H9 (cell line): Measurements from ENCODE around the gene DPF3. TPM values are rescaled to one million over a fixed set of nuclear protein-coding genes. Genes with fewer than 3 reads are reported as not detected.

Experiments used
- DNase-seq: peaks from one replicate; pipeline ENCODE4 v3.0.0-alpha.2; 2017
- H2AFZ ChIP-seq: one replicate; pipeline ENCODE4 v1.6.1; 2013; ENCODE audit warnings: mild to moderate bottlenecking, low read length, control low read depth, moderate library complexity
- H2AK5ac ChIP-seq: 2 replicates; pipeline ENCODE4 v1.6.1; 2013; ENCODE audit warnings: low read length, control low read depth, mixed read lengths; ENCODE audit not compliant: insufficient read length
- H2BK120ac ChIP-seq: one replicate; pipeline ENCODE4 v1.6.1; 2013; ENCODE audit warnings: low read depth, mild to moderate bottlenecking, low read length, control low read depth, inconsistent platforms; ENCODE audit not compliant: poor library complexity, severe bottlenecking
- H2BK12ac ChIP-seq: 2 replicates; pipeline ENCODE4 v1.6.1; 2013; ENCODE audit warnings: low read length, control low read depth, mixed read lengths, low read depth; ENCODE audit not compliant: insufficient read length
- H2BK15ac ChIP-seq: 2 replicates; pipeline ENCODE4 v1.6.1; 2013; ENCODE audit warnings: low read depth, low read length, control low read depth
- H2BK20ac ChIP-seq: one replicate; pipeline ENCODE4 v1.6.1; 2013; ENCODE audit warnings: low read depth, mild to moderate bottlenecking, low read length, control low read depth, inconsistent platforms; ENCODE audit not compliant: poor library complexity, severe bottlenecking
- H2BK5ac ChIP-seq: 2 replicates; pipeline ENCODE4 v1.6.1; 2013; ENCODE audit warnings: low read length, control low read depth, mixed read lengths; ENCODE audit not compliant: insufficient read length
- H3K14ac ChIP-seq: 2 replicates; pipeline ENCODE4 v1.6.1; 2013; ENCODE audit warnings: low read length, control low read depth; ENCODE audit not compliant: insufficient read depth
- H3K18ac ChIP-seq: 2 replicates; pipeline ENCODE4 v1.6.1; 2013; ENCODE audit warnings: low read depth, mild to moderate bottlenecking, mixed read lengths, low read length, control low read depth; ENCODE audit not compliant: insufficient read length
- H3K23ac ChIP-seq: 2 replicates; pipeline ENCODE4 v1.6.1; 2013; ENCODE audit warnings: low read length, control low read depth, mixed read lengths, low read depth; ENCODE audit not compliant: insufficient read length
- H3K23me2 ChIP-seq: 2 replicates; pipeline ENCODE4 v1.6.1; 2013; ENCODE audit warnings: low read depth, mild to moderate bottlenecking, mixed read lengths, low read length, control low read depth; ENCODE audit not compliant: insufficient read length, poor library complexity, severe bottlenecking
- H3K27ac ChIP-seq: 2 replicates; pipeline ENCODE4 v1.5.1; 2013; ENCODE audit warnings: low read length, control low read depth, mixed read lengths, low read depth; ENCODE audit not compliant: insufficient read length
- H3K27me3 ChIP-seq: 2 replicates; pipeline ENCODE4 v1.6.1; 2013; ENCODE audit warnings: low read length, control low read depth, inconsistent platforms; ENCODE audit not compliant: insufficient read depth
- H3K4ac ChIP-seq: 2 replicates; pipeline ENCODE4 v1.6.1; 2013; ENCODE audit warnings: low read depth, mild to moderate bottlenecking, control low read depth, inconsistent platforms, low read length, moderate library complexity
- H3K4me1 ChIP-seq: 2 replicates; pipeline ENCODE4 v1.6.1; 2013; ENCODE audit warnings: low read length, control low read depth, inconsistent platforms; ENCODE audit not compliant: insufficient read depth
- H3K4me2 ChIP-seq: 2 replicates; pipeline ENCODE4 v1.6.1; 2013; ENCODE audit warnings: low read length, control low read depth, mixed read lengths; ENCODE audit not compliant: insufficient read length, insufficient read depth
- H3K56ac ChIP-seq: 2 replicates; pipeline ENCODE4 v1.6.1; 2013; ENCODE audit warnings: low read depth, mild to moderate bottlenecking, mixed read lengths, low read length, control low read depth; ENCODE audit not compliant: insufficient read length
- H3K79me1 ChIP-seq: 2 replicates; pipeline ENCODE4 v1.6.1; 2013; ENCODE audit warnings: low read depth, mild to moderate bottlenecking, moderate library complexity, low read length, control low read depth, inconsistent platforms; ENCODE audit not compliant: insufficient read depth, poor library complexity, severe bottlenecking
- H3K79me2 ChIP-seq: 2 replicates; pipeline ENCODE4 v1.6.1; 2013; ENCODE audit warnings: low read length, control low read depth, inconsistent platforms; ENCODE audit not compliant: insufficient read depth
- H3K9ac ChIP-seq: 2 replicates; pipeline ENCODE4 v1.6.1; 2013; ENCODE audit warnings: low read length, control low read depth, mixed read lengths; ENCODE audit not compliant: insufficient read length; ENCODE audit errors: extremely low read depth
- H3K9me3 ChIP-seq: one replicate; pipeline ENCODE4 v1.6.1; 2013; ENCODE audit warnings: low read depth, low read length, inconsistent platforms; ENCODE audit not compliant: control insufficient read depth
- H3T11ph ChIP-seq: one replicate; pipeline ENCODE4 v1.6.1; 2013; ENCODE audit warnings: mild to moderate bottlenecking, low read length, control low read depth, inconsistent platforms
- H4K20me1 ChIP-seq: one replicate; pipeline ENCODE4 v1.6.1; 2013; ENCODE audit not compliant: control insufficient read depth, insufficient read length, insufficient read depth
- H4K5ac ChIP-seq: 2 replicates; pipeline ENCODE4 v1.6.1; 2013; ENCODE audit warnings: low read depth, mild to moderate bottlenecking, mixed read lengths, low read length, control low read depth; ENCODE audit not compliant: insufficient read length
- H4K8ac ChIP-seq: replicated peaks from 2 replicates; pipeline ENCODE4 v1.6.1; 2013; ENCODE audit warnings: low read length, control low read depth, mixed read lengths, low read depth; ENCODE audit not compliant: insufficient read length
- H4K91ac ChIP-seq: 2 replicates; pipeline ENCODE4 v1.6.1; 2013; ENCODE audit warnings: low read depth, mild to moderate bottlenecking, moderate library complexity, mixed read lengths, low read length, control low read depth; ENCODE audit not compliant: insufficient read length
- H3K27ac Mint-ChIP-seq, 3 experiments: 2 replicates in 2 of 3; 3 replicates in 1 of 3; pipeline ENCODE4 v1.8.0; 2020 to 2021; ENCODE audit warnings: mixed read lengths in 3 of 3, mild to moderate bottlenecking in 1 of 3, moderate library complexity in 1 of 3
- H3K27me3 Mint-ChIP-seq: 2 replicates; pipeline ENCODE4 v1.8.0; 2021; ENCODE audit warnings: low read depth, mild to moderate bottlenecking, moderate library complexity, mixed read lengths
- H3K36me3 Mint-ChIP-seq, 3 experiments: 2 replicates in 2 of 3; 3 replicates in 1 of 3; pipeline ENCODE4 v1.8.0; 2020 to 2021; ENCODE audit warnings: low read depth in 3 of 3, mixed read lengths in 3 of 3; ENCODE audit not compliant: insufficient read depth in 1 of 3
- H3K4me1 Mint-ChIP-seq, 2 experiments: 2 replicates each; pipeline ENCODE4 v1.8.0; 2020; ENCODE audit warnings: mixed read lengths in 2 of 2
- H3K4me3 Mint-ChIP-seq, 2 experiments: 2 replicates in 1 of 2; 3 replicates in 1 of 2; pipeline ENCODE4 v1.8.0; 2020 to 2021; ENCODE audit warnings: mild to moderate bottlenecking in 2 of 2, mixed read lengths in 2 of 2, moderate library complexity in 1 of 2
- H3K9me3 Mint-ChIP-seq, 2 experiments: 2 replicates in 1 of 2; 3 replicates in 1 of 2; pipeline ENCODE4 v1.8.0; 2020; ENCODE audit warnings: mild to moderate bottlenecking in 2 of 2, mixed read lengths in 2 of 2, moderate library complexity in 1 of 2
- whole genome bisulfite sequencing: extraction: QIAGEN DNeasy Blood & Tissue Kit; methylation state at CpG from one replicate; pipeline ENCODE4 v1.1.7; 2013; ENCODE audit warnings: missing lambda C conversion rate, low lambda C conversion rate, mixed read lengths; ENCODE audit not compliant: insufficient read length; ENCODE audit errors: extremely low coverage; 5-methylcytosine and 5-hydroxymethylcytosine counted together
- total RNA-seq: library from RNA; stranded (reverse); gene quantifications from 2 replicates; pipeline ENCODE4 v1.2.1, GENCODE V29; 2021
- TF ChIP-seq, protein P1 (sequence below): fragments of 200-600 bp; sonication (generic); conservative IDR thresholded peaks from 3 replicates; pipeline ENCODE4 v1.8.0; 2021; ENCODE audit warnings: antibody characterized with exemption, mild to moderate bottlenecking

The DPF3 gene
- total RNA-seq, 1 experiment from 2014 or later, result not detected

DNA sequence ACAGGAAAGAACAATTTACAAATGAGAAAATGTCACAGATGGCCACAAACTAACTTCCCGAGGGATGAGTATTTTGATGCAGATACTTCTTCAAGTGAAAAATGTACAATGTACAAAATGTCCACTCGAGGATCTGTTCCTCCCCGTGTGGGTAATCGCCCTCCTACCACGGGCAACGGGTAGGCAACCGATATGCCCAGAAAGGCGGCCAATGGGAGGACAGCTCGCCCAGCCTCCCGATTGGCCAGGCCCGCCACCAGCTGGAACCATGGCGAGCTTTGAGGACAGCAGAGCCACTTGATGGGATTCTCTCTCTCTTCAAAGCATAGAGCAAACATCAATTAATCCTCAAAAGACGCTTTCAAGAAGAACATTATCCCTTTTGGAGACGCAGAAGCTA, 42.3 kb downstream of the DPF3 start:
- peaks cover 0 to 1% (median 0%) of the 10 kb centered on the region in 3 experiments; a peak in 1 of 7 replicates for H3K36me3 Mint-ChIP-seq
- H2BK15ac ChIP-seq, result no peak overlapping the region
- no peak overlapping the region for H3K27ac ChIP-seq
- peaks cover 9% of the 10 kb centered on the region for H3K27me3 Mint-ChIP-seq
- H2BK5ac ChIP-seq, result no peak overlapping the region
- H3K27ac Mint-ChIP-seq, result no peak overlapping the region
- no peak overlapping the region for H3K18ac ChIP-seq
- no peaks in the 10 kb centered on the region for H3K9me3 ChIP-seq
- H3K23ac ChIP-seq, result no peak overlapping the region
- H4K5ac ChIP-seq, result no peak overlapping the region
- TF ChIP-seq, protein P1, sequence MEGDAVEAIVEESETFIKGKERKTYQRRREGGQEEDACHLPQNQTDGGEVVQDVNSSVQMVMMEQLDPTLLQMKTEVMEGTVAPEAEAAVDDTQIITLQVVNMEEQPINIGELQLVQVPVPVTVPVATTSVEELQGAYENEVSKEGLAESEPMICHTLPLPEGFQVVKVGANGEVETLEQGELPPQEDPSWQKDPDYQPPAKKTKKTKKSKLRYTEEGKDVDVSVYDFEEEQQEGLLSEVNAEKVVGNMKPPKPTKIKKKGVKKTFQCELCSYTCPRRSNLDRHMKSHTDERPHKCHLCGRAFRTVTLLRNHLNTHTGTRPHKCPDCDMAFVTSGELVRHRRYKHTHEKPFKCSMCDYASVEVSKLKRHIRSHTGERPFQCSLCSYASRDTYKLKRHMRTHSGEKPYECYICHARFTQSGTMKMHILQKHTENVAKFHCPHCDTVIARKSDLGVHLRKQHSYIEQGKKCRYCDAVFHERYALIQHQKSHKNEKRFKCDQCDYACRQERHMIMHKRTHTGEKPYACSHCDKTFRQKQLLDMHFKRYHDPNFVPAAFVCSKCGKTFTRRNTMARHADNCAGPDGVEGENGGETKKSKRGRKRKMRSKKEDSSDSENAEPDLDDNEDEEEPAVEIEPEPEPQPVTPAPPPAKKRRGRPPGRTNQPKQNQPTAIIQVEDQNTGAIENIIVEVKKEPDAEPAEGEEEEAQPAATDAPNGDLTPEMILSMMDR, result no peak
- H3K27me3 ChIP-seq, result no peaks in the 10 kb centered on the region; the same call in 1 of the 2 replicates
- peaks cover 23 to 29% of the 10 kb centered on the region in 2 experiments for H3K4me1 Mint-ChIP-seq
- no peaks in the 10 kb centered on the region for H3K23me2 ChIP-seq
- H3K4ac ChIP-seq, result no peak overlapping the region
- H4K8ac ChIP-seq, result no peak overlapping the region
- H2BK120ac ChIP-seq, result no peak overlapping the region
- H3K79me2 ChIP-seq, result no peaks in the 10 kb centered on the region
- no peaks in the 10 kb centered on the region for H3K4me1 ChIP-seq
- no peak overlapping the region for H3K4me3 Mint-ChIP-seq
- H3K9me3 Mint-ChIP-seq, result no peaks in the 10 kb centered on the region
- H4K91ac ChIP-seq, result no peak overlapping the region
- no peak overlapping the region for H3K14ac ChIP-seq
- H3T11ph ChIP-seq, result no peak overlapping the region
- H3K9ac ChIP-seq, result no peak overlapping the region
- H4K20me1 ChIP-seq, result no peaks in the 10 kb centered on the region
- no CpG with 5 or more reads among the region's 14 CpGs for WGBS
- DNase-seq, result no peak
- no peak overlapping the region for H2BK12ac ChIP-seq
- no peak overlapping the region for H2BK20ac ChIP-seq
- H3K4me2 ChIP-seq, result no peak overlapping the region
- no peak overlapping the region for H2AFZ ChIP-seq
- no peak overlapping the region for H2AK5ac ChIP-seq
- no peaks in the 10 kb centered on the region for H3K79me1 ChIP-seq
- no peak overlapping the region for H3K56ac ChIP-seq
